GM12801 (cell line): ENCODE measurements around the gene U2SURP.

Source experiments
- CTCF ChIP-seq: IDR thresholded peaks from one replicate; pipeline ENCODE4 v1.5.1; 2011; ENCODE audit warnings: control low read depth; ENCODE audit not compliant: insufficient read length; ENCODE audit errors: extremely low read depth

Gene U2SURP

GRCh38 chr3:143098032-143098764 lies 96.8 kb downstream of the U2SURP start:
- TF ChIP-seq CTCF: no peak

GRCh38 chr3:143099210-143099609 lies 97.8 kb downstream of the U2SURP start:
- TF ChIP-seq CTCF: no peak

- no peak for TF ChIP-seq CTCF
These were observed 98.3 kb downstream of the U2SURP start for GRCh38 chr3:143099690-143100089.

GRCh38 chr3:143100451-143100850 lies 99.1 kb downstream of the U2SURP start:
- no peak for TF ChIP-seq CTCF

- TF ChIP-seq CTCF: no peak
These were observed 100.5 kb downstream of the U2SURP start for GRCh38 chr3:143101792-143102381.

- TF ChIP-seq CTCF: no peak
These were observed 102.3 kb downstream of the U2SURP start for GRCh38 chr3:143103652-143104051.

DNA sequence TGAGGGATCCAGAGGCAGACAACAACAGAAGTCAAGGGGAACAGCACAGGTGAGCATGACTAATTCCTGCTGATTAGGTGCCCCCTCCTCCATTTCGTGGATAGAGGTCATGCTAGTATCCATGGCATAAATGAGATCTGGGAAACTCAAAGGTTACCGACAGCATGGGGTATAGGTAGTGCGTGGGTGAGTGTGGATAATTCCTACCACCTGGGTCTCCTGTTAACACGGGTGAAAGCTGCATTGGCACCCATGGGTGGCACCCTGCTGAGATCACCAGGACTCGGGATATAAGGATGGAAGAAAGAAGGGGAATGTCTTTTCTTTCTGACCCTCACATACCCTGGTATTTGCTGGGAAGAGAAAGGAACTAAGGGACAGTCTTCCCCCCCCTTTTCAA lies 103.8 kb downstream of the U2SURP start:
- TF ChIP-seq CTCF: no peak
